ENCODE measurements around the gene HS6ST3.

The HS6ST3 gene

GRCh38 chr13:96783511-96783910 lies 693.6 kb downstream of the HS6ST3 start:
- TF ChIP-seq RAD21 (IDR thresholded peaks at IDR 0.05; ENCODE audit: low read depth) = no peak
- no peak for TF ChIP-seq USF1 (IDR thresholded peaks at IDR 0.05)
- no peak for TF ChIP-seq ZBTB7A (IDR thresholded peaks at IDR 0.05; ENCODE audit: low read depth)
- TF ChIP-seq, protein P1, sequence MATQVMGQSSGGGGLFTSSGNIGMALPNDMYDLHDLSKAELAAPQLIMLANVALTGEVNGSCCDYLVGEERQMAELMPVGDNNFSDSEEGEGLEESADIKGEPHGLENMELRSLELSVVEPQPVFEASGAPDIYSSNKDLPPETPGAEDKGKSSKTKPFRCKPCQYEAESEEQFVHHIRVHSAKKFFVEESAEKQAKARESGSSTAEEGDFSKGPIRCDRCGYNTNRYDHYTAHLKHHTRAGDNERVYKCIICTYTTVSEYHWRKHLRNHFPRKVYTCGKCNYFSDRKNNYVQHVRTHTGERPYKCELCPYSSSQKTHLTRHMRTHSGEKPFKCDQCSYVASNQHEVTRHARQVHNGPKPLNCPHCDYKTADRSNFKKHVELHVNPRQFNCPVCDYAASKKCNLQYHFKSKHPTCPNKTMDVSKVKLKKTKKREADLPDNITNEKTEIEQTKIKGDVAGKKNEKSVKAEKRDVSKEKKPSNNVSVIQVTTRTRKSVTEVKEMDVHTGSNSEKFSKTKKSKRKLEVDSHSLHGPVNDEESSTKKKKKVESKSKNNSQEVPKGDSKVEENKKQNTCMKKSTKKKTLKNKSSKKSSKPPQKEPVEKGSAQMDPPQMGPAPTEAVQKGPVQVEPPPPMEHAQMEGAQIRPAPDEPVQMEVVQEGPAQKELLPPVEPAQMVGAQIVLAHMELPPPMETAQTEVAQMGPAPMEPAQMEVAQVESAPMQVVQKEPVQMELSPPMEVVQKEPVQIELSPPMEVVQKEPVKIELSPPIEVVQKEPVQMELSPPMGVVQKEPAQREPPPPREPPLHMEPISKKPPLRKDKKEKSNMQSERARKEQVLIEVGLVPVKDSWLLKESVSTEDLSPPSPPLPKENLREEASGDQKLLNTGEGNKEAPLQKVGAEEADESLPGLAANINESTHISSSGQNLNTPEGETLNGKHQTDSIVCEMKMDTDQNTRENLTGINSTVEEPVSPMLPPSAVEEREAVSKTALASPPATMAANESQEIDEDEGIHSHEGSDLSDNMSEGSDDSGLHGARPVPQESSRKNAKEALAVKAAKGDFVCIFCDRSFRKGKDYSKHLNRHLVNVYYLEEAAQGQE (IDR thresholded peaks at IDR 0.05; ENCODE audit: low read depth) = no peak
- no peak for TF ChIP-seq EP300 (IDR thresholded peaks at IDR 0.05; ENCODE audit: borderline replicate concordance)
- no peak for TF ChIP-seq YY1 (IDR thresholded peaks at IDR 0.05; ENCODE audit: low read depth)
- TF ChIP-seq TCF12 (IDR thresholded peaks at IDR 0.05; ENCODE audit: low read depth) = no peak
- no peak for TF ChIP-seq EGR1 (IDR thresholded peaks at IDR 0.05)
- no peak for TF ChIP-seq NFIC (IDR thresholded peaks at IDR 0.05)

DNA sequence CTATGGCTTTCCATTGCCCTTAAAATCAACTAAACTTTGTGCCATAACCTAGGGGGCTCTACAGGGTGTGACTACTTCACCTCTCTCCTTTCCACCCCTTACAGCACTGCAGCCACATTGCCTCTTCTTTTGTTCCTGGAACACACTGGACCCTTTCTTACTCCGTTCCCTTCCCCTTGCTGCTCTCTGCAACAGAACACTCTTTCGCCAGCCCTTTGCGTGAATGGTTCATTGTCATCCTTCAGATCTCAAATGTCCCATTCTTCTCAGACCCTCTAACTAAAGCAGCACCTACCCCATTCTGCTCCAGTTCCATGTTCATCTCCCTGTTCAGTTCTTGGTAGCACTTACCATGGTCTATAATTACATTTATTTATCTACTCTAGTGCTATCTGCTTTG lies 696.1 kb downstream of the HS6ST3 start:
- TF ChIP-seq ZBTB7A (IDR thresholded peaks at IDR 0.05; ENCODE audit: low read depth) (no peak), TCF12 (IDR thresholded peaks at IDR 0.05; ENCODE audit: low read depth) (no peak), CEBPB (IDR thresholded peaks at IDR 0.05) (no peak), USF1 (IDR thresholded peaks at IDR 0.05) (no peak), NFIC (IDR thresholded peaks at IDR 0.05) (no peak), FOXM1 (IDR thresholded peaks at IDR 0.05; ENCODE audit: borderline replicate concordance, low read depth) (no peak), YY1 (IDR thresholded peaks at IDR 0.05; ENCODE audit: low read depth) (no peak), EGR1 (IDR thresholded peaks at IDR 0.05) (no peak), CREB1 (IDR thresholded peaks at IDR 0.05; ENCODE audit: low read depth) (no peak), TAF1 (IDR thresholded peaks at IDR 0.05; ENCODE audit: low read depth) (no peak), EP300 (IDR thresholded peaks at IDR 0.05; ENCODE audit: borderline replicate concordance) (no peak), RAD21 (IDR thresholded peaks at IDR 0.05; ENCODE audit: low read depth) (no peak), TEAD4 (IDR thresholded peaks at IDR 0.05) (no peak)
- TF ChIP-seq, protein P2, sequence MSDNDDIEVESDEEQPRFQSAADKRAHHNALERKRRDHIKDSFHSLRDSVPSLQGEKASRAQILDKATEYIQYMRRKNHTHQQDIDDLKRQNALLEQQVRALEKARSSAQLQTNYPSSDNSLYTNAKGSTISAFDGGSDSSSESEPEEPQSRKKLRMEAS (IDR thresholded peaks at IDR 0.05) = no peak
- TF ChIP-seq, protein P1 (IDR thresholded peaks at IDR 0.05; ENCODE audit: low read depth) = no peak

DNA sequence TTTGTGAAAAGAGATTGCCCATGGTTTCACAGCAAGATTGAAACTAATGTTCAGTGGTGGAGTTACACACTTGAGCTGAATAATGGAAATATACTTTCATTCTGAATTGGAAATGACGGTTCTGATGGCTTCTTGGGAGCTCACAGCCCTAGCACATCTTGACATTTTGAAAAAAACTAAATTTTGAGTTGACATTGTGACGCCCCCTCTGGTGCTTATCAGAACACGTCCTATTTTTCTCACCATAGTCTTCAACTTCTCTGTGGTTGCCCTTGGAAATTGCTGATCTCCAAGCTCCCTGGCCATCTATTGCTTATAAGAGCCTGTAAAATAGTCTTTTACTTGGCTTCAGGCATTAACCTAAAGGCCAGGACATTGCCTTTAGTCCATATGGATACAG lies 702.3 kb downstream of the HS6ST3 start:
- TF ChIP-seq RAD21 (IDR thresholded peaks at IDR 0.05; ENCODE audit: low read depth) (no peak), YY1 (IDR thresholded peaks at IDR 0.05; ENCODE audit: low read depth) (no peak), USF1 (IDR thresholded peaks at IDR 0.05) (no peak), TAF1 (IDR thresholded peaks at IDR 0.05; ENCODE audit: low read depth) (no peak)

DNA sequence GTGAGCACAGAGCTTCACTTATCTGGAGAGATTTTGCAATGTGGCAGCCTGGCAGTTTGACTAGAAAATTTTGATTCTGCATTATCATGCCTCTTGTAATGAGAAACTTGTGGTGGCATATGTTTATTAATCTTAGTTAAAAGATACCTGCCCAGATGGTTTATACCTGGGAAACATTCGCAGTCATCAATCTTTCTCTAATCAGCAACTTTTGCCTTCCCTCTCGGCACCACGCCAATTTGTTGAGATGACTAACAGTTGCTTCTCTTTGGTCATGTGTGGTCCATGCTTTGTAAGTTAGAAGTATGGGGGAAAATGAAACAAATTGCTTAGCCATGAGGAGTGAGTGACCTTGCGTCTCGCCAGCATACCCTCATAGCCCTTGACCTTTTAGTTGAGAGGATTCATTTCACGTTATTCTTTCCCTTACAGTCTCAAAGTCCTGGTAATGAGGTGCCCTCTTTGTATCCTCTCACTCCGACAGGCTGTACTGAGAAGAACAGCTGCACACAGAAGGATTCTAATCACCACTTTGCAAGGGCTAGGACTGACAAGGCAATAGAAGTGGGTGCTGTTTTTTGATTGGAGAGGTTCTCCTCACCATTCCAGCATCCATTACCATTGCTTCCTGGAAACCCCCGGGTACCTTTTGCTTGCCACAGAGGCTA lies 703.0 kb downstream of the HS6ST3 start:
- TF ChIP-seq, protein P1 (IDR thresholded peaks at IDR 0.05; ENCODE audit: low read depth) = no peak
- TF ChIP-seq YY1 (IDR thresholded peaks at IDR 0.05; ENCODE audit: low read depth) (no peak), NFIC (IDR thresholded peaks at IDR 0.05) (no peak), TEAD4 (IDR thresholded peaks at IDR 0.05) (no peak), ZBTB7A (IDR thresholded peaks at IDR 0.05; ENCODE audit: low read depth) (no peak), EGR1 (IDR thresholded peaks at IDR 0.05) (no peak), USF1 (IDR thresholded peaks at IDR 0.05) (no peak)
